Stimulated activated naive CD8-positive, alpha-beta T cell treated with anti-CD3 and anti-CD28 coated beads, Interleukin-15, amount 100 ng/mL, for 72 hours (primary cell): ENCODE data around the gene PSMC3.

Experiments
- ATAC-seq: fragments of 150-1000 bp; cut with Tn5 transposase; 2 replicates; pipeline ENCODE4 v1.10.0; 2021; ENCODE audit warnings: mild to moderate bottlenecking, moderate library complexity
- DNase-seq, 2 donors: peaks; one replicate each; pipeline ENCODE4 v3.0.0; 2021 to 2022
- H3K27ac Mint-ChIP-seq, 2 donors: one replicate each; pipeline ENCODE4 v1.8.0; 2022; ENCODE audit warnings: mild to moderate bottlenecking in 2 of 2, mixed read lengths in 2 of 2, moderate library complexity in 2 of 2
- H3K27me3 Mint-ChIP-seq: one replicate; pipeline ENCODE4 v1.8.0; 2022; ENCODE audit warnings: mixed read lengths
- H3K4me1 Mint-ChIP-seq: one replicate; pipeline ENCODE4 v1.8.0; 2022; ENCODE audit warnings: mild to moderate bottlenecking, mixed read lengths
- H3K4me3 Mint-ChIP-seq, 2 donors: one replicate each; pipeline ENCODE4 v1.8.0; 2022; ENCODE audit warnings: mild to moderate bottlenecking in 2 of 2, mixed read lengths in 2 of 2, moderate library complexity in 1 of 2
- H3K9me3 Mint-ChIP-seq, 2 donors: one replicate each; pipeline ENCODE4 v1.8.0; 2022; ENCODE audit warnings: mixed read lengths in 2 of 2

Gene PSMC3

GRCh38 chr11:47409440-47410369 is 16.5 kb downstream of the PSMC3 start:
- peak overlapping the region; percentile 98 to 99 for H3K4me3 Mint-ChIP-seq
- ATAC-seq (no peak), DNase-seq (no peak)
- peaks cover 43% of the 10 kb centered on the region for H3K4me1 Mint-ChIP-seq
- H3K27ac Mint-ChIP-seq: peak overlapping the region; percentile 98
- H3K27me3 Mint-ChIP-seq: no peaks in the 10 kb centered on the region
- no peaks in the 10 kb centered on the region for H3K9me3 Mint-ChIP-seq

- no peaks in the 10 kb centered on the region for H3K27me3 Mint-ChIP-seq
- H3K4me3 Mint-ChIP-seq: peak overlapping the region; percentile 98 to 99
- no peak for ATAC-seq
- no peak for DNase-seq
- peak overlapping the region; percentile 98 for H3K27ac Mint-ChIP-seq
- H3K9me3 Mint-ChIP-seq: no peaks in the 10 kb centered on the region
- H3K4me1 Mint-ChIP-seq: peaks cover 43% of the 10 kb centered on the region
Observed at GRCh38 chr11:47408598-47409439, 17.4 kb downstream of the PSMC3 start.

- Mint-ChIP-seq H3K4me1 (peaks cover 43% of the 10 kb centered on the region), H3K27me3 (no peaks in the 10 kb centered on the region), H3K4me3 (peak within 1 kb of the TSS; percentile 98 to 99), H3K9me3 (no peaks in the 10 kb centered on the region), H3K27ac (peak within 1 kb of the TSS; percentile 98)
- ATAC-seq (peak; percentile 93), DNase-seq (peak; percentile 96 to 98)
Observed at GRCh38 chr11:47407746-47408590, 18.3 kb downstream of the PSMC3 start, which contains the start of gene SLC39A13. TSS of gene SLC39A13 (plus strand) at chr11:47408590. CDS start at chr11:47410095, 1,505 bp downstream.

- DNase-seq: no peak
- H3K27me3 Mint-ChIP-seq: no peaks in the 10 kb centered on the region
- H3K4me3 Mint-ChIP-seq: peak overlapping the region; percentile 86 to 90
- H3K4me1 Mint-ChIP-seq: peaks cover 41% of the 10 kb centered on the region
- no peak for ATAC-seq
- H3K27ac Mint-ChIP-seq: peak overlapping the region; percentile 88
- H3K9me3 Mint-ChIP-seq: no peaks in the 10 kb centered on the region
Observed at GRCh38 chr11:47406896-47407745, 19.1 kb downstream of the PSMC3 start.

- Mint-ChIP-seq H3K27me3 (no peaks in the 10 kb centered on the region), H3K4me3 (no peak overlapping the region), H3K27ac (no peak overlapping the region), H3K9me3 (no peaks in the 10 kb centered on the region), H3K4me1 (peaks cover 31% of the 10 kb centered on the region)
- no peak for ATAC-seq
- no peak for DNase-seq
Observed at GRCh38 chr11:47403571-47403970, 22.7 kb downstream of the PSMC3 start.

- Mint-ChIP-seq H3K4me1 (peaks cover 33% of the 10 kb centered on the region), H3K27me3 (no peaks in the 10 kb centered on the region), H3K27ac (no peak overlapping the region), H3K4me3 (no peak overlapping the region), H3K9me3 (no peaks in the 10 kb centered on the region)
- ATAC-seq: no peak
- DNase-seq: no peak
Observed at GRCh38 chr11:47403135-47403534, 23.1 kb downstream of the PSMC3 start.

GRCh38 chr11:47400768-47401279 is 25.4 kb downstream of the PSMC3 start:
- H3K27me3 Mint-ChIP-seq: no peaks in the 10 kb centered on the region
- H3K27ac Mint-ChIP-seq: peak overlapping the region; percentile 93 to 94
- ATAC-seq (peak; percentile 9), DNase-seq (no peak)
- H3K4me1 Mint-ChIP-seq: peaks cover 28% of the 10 kb centered on the region
- no peaks in the 10 kb centered on the region for H3K9me3 Mint-ChIP-seq
- H3K4me3 Mint-ChIP-seq: peak overlapping the region; percentile 71 to 83

GRCh38 chr11:47399860-47400767 is 26.1 kb downstream of the PSMC3 start:
- peaks cover 35% of the 10 kb centered on the region for H3K4me1 Mint-ChIP-seq
- no peaks in the 10 kb centered on the region for H3K9me3 Mint-ChIP-seq
- peak overlapping the region; percentile 93 to 94 for H3K27ac Mint-ChIP-seq
- DNase-seq (no peak), ATAC-seq (peak; percentile 74)
- no peaks in the 10 kb centered on the region for H3K27me3 Mint-ChIP-seq
- H3K4me3 Mint-ChIP-seq: peak overlapping the region; percentile 84 to 86

- peak overlapping the region in 1 of 2 donors; percentile 50 for H3K4me3 Mint-ChIP-seq
- peaks cover 51% of the 10 kb centered on the region for H3K4me1 Mint-ChIP-seq
- DNase-seq: no peak
- H3K27ac Mint-ChIP-seq: no peak overlapping the region
- ATAC-seq: no peak
- no peaks in the 10 kb centered on the region for H3K27me3 Mint-ChIP-seq
- no peaks in the 10 kb centered on the region for H3K9me3 Mint-ChIP-seq
Observed at GRCh38 chr11:47398551-47398950, 27.7 kb downstream of the PSMC3 start.

- ATAC-seq: no peak
- H3K27me3 Mint-ChIP-seq: no peaks in the 10 kb centered on the region
- DNase-seq: no peak
- H3K4me1 Mint-ChIP-seq: peaks cover 54% of the 10 kb centered on the region
- no peak overlapping the region for H3K4me3 Mint-ChIP-seq
- no peak overlapping the region for H3K27ac Mint-ChIP-seq
- H3K9me3 Mint-ChIP-seq: no peaks in the 10 kb centered on the region
Observed at GRCh38 chr11:47398011-47398410, 28.2 kb downstream of the PSMC3 start.

GRCh38 chr11:47396049-47396320 is 30.3 kb downstream of the PSMC3 start:
- H3K9me3 Mint-ChIP-seq: no peaks in the 10 kb centered on the region
- peak overlapping the region in 1 of 2 donors; percentile 98 for H3K27ac Mint-ChIP-seq
- H3K4me1 Mint-ChIP-seq: peaks cover 63% of the 10 kb centered on the region
- H3K27me3 Mint-ChIP-seq: no peaks in the 10 kb centered on the region
- DNase-seq: no peak
- no peak overlapping the region for H3K4me3 Mint-ChIP-seq
- no peak for ATAC-seq

GRCh38 chr11:47395223-47396048 is 30.8 kb downstream of the PSMC3 start:
- H3K27ac Mint-ChIP-seq: peak overlapping the region; percentile 97 to 98
- peaks cover 64% of the 10 kb centered on the region for H3K4me1 Mint-ChIP-seq
- H3K9me3 Mint-ChIP-seq: no peaks in the 10 kb centered on the region
- DNase-seq (no peak), ATAC-seq (peak; percentile 45)
- H3K4me3 Mint-ChIP-seq: peak overlapping the region; percentile 53 to 76
- no peaks in the 10 kb centered on the region for H3K27me3 Mint-ChIP-seq
